Measurements from ENCODE around the gene TMEM30A. TPM values are rescaled to one million over a fixed set of nuclear protein-coding genes. Genes with fewer than 3 reads are reported as not detected.
A peak's percentile ranks its signal among the peaks of the same experiment; 100 is the strongest.

The TMEM30A gene
- total RNA-seq, 3 donors from 2014 or later: 79.6 to 84.2 (median 79.7) TPM

DNA sequence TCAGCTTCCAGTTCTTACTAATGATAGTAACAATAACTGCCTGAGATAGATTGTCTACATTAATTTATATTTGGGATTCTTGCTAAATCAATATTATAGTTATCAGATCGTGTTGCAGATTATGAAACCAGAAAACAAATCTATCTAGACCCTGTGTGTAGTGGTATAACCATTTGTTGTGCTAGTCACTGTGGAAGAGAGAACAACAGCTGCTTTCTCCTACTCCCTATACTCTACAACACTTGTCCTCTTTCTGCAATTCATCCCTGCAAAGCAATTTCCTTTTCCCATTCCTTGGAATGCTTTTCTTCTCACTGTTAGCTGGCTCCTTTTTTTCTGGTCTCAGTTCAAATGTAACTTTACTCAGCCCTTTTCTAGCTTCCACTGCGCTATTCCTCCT, 49.3 kb downstream of the TMEM30A start:
- Histone ChIP-seq H3K9me3 (no peaks in the 10 kb centered on the region), H3K4me3 (no peak overlapping the region), H3K36me3 (no peaks in the 10 kb centered on the region), H3K27me3 (no peaks in the 10 kb centered on the region), H3K27ac (no peak overlapping the region), H3K4me1 (no peaks in the 10 kb centered on the region)
- DNase-seq (ENCODE audit: low spot score in 2 of 2): no peak
- TF ChIP-seq POLR2AphosphoS5 (IDR thresholded peaks at IDR 0.05) (no peak), POLR2A (IDR thresholded peaks at IDR 0.05) (no peak)
- TF ChIP-seq, protein P1, sequence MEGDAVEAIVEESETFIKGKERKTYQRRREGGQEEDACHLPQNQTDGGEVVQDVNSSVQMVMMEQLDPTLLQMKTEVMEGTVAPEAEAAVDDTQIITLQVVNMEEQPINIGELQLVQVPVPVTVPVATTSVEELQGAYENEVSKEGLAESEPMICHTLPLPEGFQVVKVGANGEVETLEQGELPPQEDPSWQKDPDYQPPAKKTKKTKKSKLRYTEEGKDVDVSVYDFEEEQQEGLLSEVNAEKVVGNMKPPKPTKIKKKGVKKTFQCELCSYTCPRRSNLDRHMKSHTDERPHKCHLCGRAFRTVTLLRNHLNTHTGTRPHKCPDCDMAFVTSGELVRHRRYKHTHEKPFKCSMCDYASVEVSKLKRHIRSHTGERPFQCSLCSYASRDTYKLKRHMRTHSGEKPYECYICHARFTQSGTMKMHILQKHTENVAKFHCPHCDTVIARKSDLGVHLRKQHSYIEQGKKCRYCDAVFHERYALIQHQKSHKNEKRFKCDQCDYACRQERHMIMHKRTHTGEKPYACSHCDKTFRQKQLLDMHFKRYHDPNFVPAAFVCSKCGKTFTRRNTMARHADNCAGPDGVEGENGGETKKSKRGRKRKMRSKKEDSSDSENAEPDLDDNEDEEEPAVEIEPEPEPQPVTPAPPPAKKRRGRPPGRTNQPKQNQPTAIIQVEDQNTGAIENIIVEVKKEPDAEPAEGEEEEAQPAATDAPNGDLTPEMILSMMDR (IDR thresholded peaks at IDR 0.05): no peak
- intact Hi-C loops (cut with DNase I; ENCODE audit: low total_unique reads): no loop called here

DNA sequence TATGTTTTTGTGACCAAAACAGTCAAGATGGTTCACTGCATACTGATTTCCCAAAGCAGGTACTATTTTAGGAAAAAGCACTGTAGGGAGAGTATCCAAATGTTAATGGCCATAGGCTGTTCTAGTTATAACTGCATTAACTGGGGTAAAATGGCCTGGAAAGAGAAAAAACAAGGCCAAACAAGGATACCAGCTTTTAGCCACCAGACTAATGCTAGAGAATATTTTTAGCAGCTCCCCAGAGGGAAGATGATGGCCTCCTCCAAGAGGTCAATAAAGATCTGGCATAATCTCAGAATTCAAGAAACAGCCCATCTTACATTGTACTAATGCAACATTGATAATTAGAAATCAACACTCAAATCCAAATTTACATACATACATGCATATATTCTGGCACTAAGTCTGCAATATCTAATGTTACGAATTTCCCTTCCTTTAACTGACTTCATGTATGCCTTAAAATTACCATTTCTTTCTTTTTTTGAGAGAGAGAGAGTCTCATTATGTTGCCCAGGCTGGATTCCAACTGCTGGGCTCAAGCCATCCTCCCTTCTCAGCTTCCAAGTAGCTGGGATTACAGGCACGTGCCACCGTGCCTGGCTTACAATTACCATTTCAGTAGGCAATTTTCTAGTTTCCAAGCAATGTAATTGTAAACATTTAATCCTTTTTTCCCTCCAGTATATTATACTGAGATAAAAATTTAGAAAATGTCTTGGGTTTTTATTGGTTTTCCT, 50.3 kb downstream of the TMEM30A start:
- no peak for DNase-seq (ENCODE audit: low spot score in 2 of 2)
- Histone ChIP-seq H3K27ac (no peak overlapping the region), H3K4me1 (no peaks in the 10 kb centered on the region)

DNA sequence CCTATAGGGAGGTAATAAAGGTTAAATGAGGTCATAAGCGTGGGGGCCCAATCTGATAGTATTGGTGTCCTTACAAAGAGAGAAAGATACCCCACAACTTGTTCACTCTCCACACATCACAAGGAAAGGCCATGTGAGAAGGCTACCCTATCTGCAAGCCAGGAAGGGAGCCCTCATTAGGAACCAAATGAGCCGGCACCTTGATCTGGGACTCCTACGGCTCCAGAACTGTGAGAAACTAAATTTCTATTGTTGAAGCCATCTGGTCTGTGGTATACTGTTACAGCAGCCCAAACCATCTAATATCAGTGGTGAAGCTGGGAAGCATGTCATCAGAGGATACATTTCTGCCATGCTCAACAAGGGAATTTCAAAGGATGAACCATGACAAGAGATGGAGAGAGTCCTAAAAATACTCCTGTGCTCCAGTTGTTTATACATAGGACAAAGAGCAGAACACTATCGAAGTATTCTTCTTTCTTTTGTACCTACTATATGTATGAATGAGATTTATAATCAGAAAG, 51.4 kb downstream of the TMEM30A start:
- no peaks in the 10 kb centered on the region for H3K9me3 ChIP-seq
- no peaks in the 10 kb centered on the region for H3K27me3 ChIP-seq
- H3K27ac ChIP-seq: no peak overlapping the region
- no peak for DNase-seq (ENCODE audit: low spot score in 2 of 2)
- no peak for TF ChIP-seq POLR2AphosphoS5 (IDR thresholded peaks at IDR 0.05)
- TF ChIP-seq, protein P1 (IDR thresholded peaks at IDR 0.05): no peak
- no peaks in the 10 kb centered on the region for H3K36me3 ChIP-seq
- no peak overlapping the region for H3K4me3 ChIP-seq
- no peaks in the 10 kb centered on the region for H3K4me1 ChIP-seq
- intact Hi-C loops (cut with DNase I; ENCODE audit: low total_unique reads): no loop called here

More for the DNA sequence above, 50.3 kb downstream of the TMEM30A start:
- TF ChIP-seq POLR2A (IDR thresholded peaks at IDR 0.05): no peak
- no peak for TF ChIP-seq POLR2AphosphoS5 (IDR thresholded peaks at IDR 0.05)
- TF ChIP-seq, protein P1 (IDR thresholded peaks at IDR 0.05): no peak
- Histone ChIP-seq H3K36me3 (no peaks in the 10 kb centered on the region), H3K4me3 (no peak overlapping the region), H3K27me3 (no peaks in the 10 kb centered on the region), H3K9me3 (no peaks in the 10 kb centered on the region)
- intact Hi-C loops (cut with DNase I; ENCODE audit: low total_unique reads): no loop called here

DNA sequence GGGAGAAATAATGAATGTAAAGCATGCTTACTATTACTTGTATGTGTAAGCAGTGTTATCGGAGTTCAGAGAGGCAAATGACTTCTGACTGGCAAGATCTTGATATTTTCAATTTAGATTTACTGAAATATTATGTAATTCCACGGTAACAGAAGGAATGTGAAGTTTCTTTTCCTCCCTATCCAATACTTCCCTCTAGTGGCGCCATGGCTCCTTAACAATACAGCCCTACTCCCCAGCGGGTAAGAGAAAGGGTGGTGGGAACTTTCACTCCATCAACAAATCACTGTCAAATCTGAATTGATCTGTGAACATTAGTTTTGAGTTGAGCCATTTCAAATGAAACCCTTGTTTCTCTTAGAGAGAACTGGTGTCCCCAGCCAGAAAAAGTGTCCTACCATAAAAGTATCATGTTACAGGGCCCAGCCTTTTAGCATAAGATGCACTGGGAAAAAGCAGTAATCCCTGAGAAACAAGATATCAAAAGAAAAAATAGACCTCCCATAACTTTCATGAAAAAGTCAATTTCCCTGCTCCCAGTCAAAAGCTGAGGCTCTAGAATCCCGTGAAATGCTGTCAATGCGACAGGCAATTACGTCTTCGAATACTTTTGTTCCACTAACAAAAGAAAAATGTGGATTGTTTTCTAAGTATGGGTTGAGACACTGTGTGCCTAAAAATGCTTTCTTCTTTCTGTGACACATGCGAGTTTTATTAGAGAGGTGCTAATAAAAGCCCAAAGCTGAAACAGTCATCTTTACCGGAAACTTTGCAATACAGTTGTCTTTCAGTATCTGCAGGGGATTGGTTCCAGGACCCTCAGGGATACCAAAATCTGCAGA, 53.9 kb downstream of the TMEM30A start:
- no peak for DNase-seq (ENCODE audit: low spot score in 2 of 2)
- TF ChIP-seq POLR2AphosphoS5 (IDR thresholded peaks at IDR 0.05): no peak
- TF ChIP-seq POLR2A (IDR thresholded peaks at IDR 0.05): no peak
- TF ChIP-seq, protein P1 (IDR thresholded peaks at IDR 0.05): peak; percentile 16 to 57 (median 44)
- no peaks in the 10 kb centered on the region for H3K4me1 ChIP-seq
- no peaks in the 10 kb centered on the region for H3K9me3 ChIP-seq
- no peak overlapping the region for H3K27ac ChIP-seq
- intact Hi-C loops (cut with DNase I; ENCODE audit: low total_unique reads): no loop called here
- H3K4me3 ChIP-seq: peak overlapping the region in 1 of 3 donors; percentile 43
- H3K36me3 ChIP-seq: no peaks in the 10 kb centered on the region
- H3K27me3 ChIP-seq: no peaks in the 10 kb centered on the region
